ENCODE data around the gene CDH11. TPM values are rescaled to one million over a fixed set of nuclear protein-coding genes. Genes with fewer than 3 reads are reported as not detected.

CDH11 gene
- polyA plus RNA-seq, 12 donors = 37.0 to 157 (median 61.1) TPM; not detected in 1

DNA sequence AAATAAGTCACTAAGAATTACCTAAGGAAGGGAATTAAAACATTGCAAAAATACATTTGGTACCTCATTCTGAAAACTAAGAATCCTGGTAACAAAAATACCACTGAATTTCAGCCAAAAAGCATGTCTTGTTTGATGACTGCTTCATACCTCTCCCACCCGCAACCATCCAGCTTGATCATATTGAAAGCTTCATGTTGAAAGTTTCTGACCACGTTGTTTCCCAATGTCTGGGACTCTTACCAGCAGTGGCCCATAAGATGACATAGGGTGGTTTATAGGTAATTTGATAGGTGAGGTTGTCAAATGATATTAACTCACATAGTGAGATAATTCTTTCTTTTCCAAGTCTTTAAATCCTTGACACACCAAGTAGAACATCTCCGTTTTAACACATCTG lies 139.3 kb downstream of the CDH11 start:
- no peak for DNase-seq

DNA sequence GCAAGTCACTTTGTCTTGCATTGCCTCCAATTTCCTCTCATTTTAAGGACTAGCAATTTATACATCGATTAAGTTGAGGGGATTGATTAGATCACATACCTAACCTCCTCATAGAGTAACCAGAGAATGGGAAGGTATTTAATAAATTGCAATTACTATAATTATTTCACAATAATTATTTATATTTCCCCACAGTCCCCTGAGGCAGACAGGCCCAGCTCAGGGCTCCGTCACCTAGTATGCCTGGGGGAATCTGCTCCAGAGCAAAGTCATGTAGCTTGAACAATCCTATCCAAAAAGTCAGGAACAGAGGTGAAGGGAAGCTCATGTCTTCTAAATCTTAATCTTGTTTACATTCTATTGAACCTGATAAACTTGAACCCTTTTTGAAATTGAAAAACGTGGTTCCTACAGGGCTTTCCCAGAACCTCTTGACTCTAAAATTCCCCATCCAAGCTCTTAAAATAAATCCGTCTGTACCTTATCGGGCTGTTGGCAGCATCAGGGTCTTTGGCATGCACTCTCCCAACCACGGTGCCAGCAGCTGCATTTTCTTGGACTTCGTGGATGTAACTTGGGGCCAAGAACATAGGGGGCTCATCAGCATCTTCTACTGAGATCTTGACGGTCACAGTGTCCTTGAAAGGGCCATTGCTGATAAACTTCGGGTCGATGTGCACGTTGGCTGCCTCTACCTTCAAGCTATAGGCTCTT lies 140.1 kb downstream of the CDH11 start:
- no peak for DNase-seq

DNA sequence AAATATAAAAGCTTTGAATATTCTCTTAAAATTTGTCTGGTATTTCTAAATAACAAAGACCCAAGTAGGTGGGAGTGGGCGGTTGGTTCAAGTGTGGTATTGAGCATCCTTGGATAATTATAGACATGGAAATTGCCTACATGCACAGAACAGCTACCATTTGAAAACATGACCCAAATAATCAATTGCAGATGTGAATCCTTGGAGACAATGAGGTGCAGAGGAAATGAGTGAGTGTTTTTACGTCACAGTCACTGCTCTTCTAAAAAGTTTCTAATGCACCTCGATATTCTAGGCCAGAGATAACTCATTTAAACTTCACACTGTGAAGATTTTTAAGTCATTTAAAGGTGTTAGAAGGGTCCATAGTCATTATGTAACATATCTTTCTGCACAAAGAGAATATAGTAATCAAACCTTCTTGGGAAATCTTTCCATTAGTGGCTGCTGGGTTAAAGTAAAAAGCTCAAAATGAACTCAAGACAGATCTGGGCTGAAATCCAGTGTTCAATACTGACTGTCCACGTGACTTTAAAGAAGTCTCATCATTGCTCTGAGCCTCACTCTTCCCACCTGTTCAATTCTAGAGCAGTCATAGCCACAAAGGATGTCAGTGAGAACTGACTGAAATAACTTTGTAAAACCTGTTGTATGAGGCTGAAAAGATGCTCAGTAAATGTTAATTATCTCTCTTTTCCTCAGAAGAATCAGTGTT lies 144.5 kb downstream of the CDH11 start:
- DNase-seq = no peak

DNA sequence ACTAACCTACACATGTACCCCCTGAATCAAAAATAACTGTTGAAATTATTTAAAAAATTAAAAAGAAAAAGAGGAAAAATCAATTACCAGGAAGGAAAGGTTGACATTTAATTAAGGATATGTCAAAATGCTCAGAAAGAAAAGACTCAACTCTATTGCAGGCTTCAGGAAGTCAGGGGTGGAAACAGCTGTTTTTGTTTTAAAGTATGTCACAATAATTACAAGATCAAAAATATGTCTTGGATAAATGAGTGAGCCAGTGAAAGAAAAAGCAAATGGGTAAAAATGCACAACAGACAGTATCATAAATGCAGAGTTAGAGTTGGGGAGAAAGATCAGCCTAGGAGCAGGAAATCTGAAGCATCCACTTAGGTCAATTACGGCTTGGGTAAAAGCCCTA lies 146.0 kb downstream of the CDH11 start:
- no peak for DNase-seq

DNA sequence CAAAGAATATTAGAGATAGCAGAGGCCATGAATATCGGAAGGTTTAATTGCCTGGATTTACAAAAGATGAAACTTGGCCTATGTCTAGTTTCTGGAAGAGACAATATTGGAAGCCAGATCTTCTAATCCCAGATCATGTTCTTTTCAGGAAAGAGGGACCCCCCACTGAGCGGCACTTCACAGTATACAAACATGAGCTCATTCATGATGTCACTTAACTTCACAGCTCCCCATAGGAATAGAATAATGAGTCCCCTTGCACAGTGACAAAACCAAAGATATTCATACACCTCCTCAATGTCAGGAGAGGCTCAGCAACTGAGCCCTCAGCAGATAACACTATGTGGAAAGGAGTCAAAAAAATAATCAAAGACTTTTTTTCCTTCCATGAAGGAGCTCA lies 147.5 kb downstream of the CDH11 start:
- DNase-seq = no peak

DNA sequence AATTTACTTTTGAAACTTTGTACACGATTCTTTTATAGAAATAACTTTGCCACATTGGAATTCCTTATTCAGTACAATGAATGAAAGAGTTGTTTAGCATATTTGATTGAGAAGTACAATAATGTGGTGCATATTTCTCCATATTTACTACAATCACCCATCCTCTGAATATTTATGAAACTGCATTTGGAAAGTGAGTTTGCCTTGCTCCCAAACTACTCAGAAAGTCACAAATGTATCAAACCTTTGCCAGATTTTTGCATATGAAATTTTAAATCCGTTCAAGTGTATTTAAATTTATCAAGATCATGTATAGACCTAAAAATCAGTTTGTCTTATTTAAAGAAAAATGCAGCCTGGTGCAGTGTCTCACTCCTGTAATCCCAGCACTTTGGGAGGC lies 148.7 kb downstream of the CDH11 start:
- no peak for DNase-seq

DNA sequence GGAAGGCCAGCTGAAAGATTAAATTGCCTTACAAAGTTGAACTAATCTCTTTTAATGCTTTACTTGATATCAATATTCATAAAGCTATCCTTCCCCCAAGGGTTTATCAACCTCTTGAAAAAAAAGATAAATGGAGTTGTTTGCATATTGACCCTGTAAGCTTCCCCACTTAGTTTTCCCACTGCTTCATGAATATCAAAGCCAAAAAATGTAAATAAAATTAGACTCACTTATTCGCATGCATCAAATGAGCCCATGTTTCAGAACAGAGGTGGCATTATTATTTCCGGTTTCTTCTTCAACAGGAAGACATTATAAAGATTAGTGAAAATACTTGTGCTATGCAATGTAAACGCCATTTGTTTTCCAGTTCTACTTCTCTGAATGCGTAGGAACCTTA lies 150.7 kb downstream of the CDH11 start:
- DNase-seq = no peak

DNA sequence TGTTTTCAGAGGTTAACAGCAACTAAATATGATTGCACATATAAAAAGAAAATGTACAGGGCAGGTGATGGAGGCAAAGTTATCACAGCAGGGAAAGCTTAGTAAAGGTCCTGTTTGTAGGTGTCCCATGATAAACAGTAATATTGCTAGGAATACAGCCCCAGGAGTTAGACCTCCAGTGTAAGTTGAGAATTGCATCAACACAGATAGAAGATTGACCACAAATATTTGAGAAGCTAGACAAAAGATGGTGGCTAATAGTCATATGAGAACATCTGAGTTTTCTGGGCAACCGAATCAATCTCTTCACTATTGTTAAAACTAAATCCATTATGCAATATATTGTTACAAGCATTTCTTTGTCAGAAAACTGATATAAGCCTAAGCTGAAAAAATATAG lies 152.6 kb downstream of the CDH11 start:
- DNase-seq = no peak

DNA sequence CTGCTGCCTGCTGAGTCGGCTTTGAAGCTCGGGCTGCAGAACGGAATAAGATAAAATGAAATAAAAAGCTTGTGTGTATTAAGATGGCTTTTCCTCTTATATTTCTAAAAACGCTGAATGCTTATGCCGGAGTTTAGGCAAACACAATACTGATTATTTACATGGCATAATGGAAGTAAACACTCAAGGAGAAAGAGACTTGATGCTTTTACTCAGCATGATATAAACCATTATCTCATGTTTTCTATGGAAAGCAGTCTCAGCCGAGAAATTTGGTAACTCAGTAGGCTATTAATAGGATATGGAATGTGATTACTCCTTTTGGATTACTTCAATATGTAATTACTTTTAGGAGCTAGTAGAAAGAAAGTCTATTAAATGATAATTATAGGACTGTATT lies 153.3 kb downstream of the CDH11 start:
- DNase-seq = no peak

DNA sequence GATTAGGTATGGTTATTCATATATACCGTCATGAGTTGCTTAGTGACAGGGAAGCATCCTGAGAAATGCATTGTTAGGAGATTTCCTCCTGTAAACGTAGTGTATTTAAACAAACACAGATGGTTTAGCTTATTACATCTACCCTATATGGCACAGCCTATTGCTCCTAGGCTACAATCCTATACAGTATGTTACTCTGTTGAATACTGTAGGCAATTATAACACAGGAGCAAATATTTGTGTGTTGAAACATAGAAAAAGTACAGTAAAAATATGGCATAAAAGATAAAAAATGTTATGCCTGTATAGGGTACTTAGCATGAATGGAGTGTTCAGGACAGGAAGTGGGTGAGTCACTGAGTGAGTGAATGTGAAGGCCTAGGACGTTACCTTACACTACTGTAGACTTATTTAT lies 157.7 kb downstream of the CDH11 start:
- DNase-seq = no peak

DNA sequence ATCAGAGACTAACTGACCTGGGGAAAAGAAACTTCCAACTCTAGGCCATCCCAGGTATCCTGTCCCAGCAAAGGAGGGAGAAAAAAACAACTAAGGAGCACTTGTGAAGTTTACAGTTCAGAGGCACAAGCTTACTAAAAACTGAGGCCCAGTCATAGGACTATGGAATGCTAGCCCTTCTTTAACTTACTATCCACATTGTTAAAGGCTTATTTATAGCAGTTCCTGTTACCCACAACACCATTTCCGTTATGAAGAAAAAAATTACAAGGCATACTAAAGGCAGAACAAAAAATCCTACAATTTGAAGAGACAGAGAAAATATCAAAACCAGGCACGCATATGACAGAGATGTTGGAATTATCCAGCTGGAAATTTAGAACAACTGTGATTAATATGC lies 159.1 kb downstream of the CDH11 start:
- no peak for DNase-seq

DNA sequence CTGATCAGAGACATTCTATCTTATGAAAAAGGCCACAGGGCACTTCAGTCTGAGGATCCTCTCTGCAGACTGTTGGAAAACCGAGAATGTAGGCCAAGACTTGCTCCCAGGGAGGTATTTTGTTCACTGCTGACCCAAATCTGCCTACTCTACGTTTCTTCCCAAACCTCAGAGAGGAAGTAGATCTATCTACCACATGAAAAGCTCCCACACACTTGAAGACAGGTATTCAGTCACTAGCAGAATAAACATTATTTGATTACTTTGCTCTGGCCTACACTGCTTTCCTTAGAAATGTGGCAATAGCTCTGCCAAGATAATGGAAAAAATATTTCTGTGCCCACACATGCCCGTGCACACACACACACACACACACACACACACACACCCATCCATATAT lies 164.6 kb downstream of the CDH11 start:
- DNase-seq = no peak

DNA sequence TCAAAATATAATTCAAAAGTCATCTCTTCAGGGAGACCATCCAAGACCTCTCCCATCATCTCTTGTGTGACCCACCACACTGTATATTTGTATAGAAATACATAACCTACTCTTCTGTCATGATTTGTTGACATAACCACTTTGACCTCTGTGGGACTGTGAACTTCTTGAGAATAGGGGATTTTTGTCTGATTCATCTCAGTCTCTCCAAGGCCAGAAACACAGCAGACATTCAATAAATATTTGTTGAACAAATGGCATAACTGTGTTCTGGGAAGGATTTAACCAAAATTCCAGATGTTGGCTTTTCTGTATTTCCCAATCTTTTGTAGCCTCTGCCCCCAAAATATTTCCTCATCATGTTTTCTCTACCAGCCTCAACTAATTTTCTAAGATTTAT lies 169.7 kb downstream of the CDH11 start:
- DNase-seq = no peak

DNA sequence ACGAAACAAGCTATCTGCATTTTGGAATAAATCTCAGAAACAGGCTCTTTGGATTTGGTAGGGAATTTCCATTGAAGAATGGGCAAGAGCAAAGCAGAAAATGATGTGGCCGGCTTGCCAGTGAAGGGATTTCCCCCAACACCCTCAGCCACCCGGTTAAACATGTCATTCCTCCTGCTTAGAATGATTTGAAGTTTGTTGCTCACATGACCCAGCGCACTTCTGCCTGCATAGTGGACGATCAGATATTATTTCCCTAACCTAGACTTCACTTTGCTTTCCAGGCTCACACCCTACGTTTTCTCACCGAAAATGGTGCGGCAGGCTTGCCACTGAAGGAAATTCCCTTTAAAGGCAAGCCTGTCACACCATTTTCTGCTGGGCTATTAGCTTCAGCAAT lies 170.7 kb downstream of the CDH11 start:
- no peak for DNase-seq

DNA sequence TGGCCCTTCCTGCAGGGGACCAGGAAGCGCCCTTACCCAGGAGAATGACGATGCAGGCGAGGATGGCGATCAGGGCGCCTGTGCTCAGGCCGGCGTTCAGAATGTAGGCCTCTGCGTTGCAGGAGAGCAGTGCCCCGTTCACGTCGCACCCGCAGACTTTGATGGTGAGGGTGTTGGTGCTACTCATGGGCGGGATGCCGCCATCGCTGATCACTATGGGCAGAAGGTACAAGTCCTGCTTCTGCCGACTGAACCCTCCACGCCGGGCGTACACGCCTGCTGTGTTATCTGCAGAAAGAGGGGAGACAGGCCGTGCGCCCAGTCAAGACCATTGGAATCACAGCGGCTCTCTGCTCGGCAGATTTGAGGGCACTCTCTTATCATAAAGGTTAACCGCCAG lies 171.1 kb downstream of the CDH11 start:
- DNase-seq = no peak

DNA sequence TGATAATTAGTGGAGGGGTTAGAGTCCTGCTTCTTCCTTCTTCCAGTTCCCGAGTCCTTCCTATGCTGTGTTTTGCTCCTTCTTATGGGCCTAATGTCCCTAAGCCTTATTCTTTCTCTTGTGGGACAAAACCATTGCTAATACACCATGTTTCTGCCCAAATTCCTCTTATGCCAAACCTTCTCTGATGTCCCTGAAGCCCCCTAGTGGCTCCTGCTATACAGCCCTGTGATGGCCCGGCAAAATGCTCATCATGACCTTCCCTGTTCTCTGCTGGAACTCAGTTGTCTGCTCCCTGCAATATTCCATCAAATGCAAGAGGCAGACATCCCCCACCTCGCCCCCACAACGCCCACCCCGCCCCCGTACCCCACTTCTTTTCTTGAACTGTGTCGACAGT lies 171.6 kb downstream of the CDH11 start:
- no peak for DNase-seq

DNA sequence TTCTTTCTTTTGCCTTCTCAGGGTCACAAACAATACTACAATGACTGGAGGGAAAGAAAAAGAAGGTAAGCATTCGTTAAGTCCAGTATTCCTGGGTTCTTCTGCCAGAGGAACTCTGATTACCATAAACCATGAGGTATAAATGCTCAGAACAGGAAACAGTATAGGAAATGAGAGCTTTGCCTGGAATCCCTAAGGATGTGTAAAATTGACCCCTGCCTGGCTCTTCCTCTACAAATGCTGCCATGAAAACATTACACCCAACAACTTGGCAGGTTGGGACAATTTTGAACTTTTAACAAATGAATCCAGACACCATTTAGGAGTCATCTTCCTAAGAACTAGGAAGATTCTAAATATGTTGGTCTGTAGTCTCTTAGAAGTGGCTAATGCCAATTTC lies 173.8 kb downstream of the CDH11 start:
- DNase-seq = no peak

DNA sequence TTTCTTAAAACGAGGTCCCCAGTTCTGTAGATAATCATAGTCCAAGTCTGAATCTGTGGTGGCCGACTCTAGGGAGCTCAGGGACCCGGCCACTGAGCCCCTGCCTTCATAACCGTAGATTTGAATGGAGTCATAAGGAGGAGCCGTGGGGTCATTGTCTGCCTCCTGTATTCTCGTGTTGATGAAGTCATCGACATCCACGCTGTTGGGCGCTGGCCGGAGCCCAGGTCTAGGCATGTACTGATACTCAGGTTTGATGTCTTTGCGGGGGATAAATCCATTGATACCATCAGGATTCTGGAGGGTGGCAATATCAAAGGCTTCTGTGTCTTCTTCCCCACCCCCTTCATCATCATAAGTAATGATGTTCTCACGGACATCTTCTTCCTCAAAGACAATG lies 174.2 kb downstream of the CDH11 start:
- no peak for DNase-seq

DNA sequence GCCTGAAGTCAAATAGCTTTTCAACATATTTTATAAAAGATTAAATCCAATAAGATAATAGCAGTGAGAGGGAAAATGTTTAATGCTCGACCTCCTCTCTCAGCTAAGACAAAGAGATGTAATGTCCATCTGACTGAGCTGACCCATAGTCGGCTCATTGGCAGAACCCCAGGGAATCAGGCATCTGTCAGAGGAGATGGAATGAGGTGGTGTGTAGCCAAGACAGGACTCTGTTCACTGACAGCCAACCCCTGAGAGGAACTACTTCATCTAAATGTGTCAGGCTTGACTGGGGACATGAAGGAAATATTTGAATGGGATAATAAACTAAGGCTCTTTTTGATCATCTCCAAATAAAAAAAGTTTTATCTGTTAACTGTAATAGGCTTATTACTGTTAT lies 188.0 kb downstream of the CDH11 start:
- no peak for DNase-seq

DNA sequence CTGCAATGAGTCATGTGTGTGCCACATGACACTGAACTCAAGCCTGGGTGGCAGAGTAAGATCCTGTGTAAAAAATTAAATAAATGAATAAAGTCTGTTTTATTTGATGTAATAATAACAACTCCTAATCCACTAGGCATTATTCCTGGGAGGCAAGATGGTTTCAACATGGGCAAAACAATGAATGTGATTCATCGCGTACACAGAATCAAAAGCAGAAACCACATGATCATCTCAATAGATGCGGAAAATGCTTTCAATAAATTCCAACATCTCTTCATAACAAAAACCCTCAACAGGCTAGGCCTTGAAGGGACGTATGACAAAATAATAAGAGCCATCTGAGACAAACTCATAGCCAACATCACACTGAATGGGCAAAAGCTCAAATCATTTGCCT lies 195.4 kb downstream of the CDH11 start:
- DNase-seq = no peak

DNA sequence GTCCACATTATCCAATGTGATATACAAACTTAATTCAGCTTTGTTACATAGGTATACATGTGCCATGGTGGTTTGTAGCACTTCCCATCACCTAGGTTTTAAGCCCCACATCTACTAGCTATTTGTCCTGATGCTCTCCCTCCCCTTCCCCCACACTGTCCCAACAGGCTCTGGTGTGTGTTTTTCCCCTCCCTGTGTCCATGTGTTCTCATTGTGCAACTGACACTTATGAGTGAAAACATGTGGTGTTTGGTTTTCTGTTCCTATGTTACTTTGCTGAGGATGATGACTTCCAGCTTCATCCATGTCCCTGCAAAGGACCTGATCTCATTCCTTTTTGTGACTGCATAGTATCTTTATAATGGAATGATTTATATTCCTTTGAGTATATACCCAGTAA lies 196.7 kb downstream of the CDH11 start:
- DNase-seq = no peak

DNA sequence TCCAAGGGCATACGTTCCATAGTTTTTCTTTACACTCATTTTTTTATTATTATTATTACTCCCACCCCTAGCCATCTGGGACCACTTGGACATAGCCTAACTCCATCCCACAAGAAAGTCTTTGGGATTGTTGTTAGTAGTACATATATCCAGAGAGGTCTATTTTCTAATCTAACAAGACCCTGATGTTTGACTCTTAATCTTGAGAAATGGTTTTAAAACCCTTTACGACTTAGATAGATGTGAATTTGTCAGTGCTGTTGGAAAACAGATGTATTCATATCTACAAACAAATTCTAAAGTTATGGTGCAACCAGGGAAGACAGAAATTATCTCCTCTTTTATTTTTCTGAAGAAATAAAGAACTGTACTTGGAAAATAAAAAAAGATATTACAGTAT lies 197.8 kb downstream of the CDH11 start:
- no peak for DNase-seq

DNA sequence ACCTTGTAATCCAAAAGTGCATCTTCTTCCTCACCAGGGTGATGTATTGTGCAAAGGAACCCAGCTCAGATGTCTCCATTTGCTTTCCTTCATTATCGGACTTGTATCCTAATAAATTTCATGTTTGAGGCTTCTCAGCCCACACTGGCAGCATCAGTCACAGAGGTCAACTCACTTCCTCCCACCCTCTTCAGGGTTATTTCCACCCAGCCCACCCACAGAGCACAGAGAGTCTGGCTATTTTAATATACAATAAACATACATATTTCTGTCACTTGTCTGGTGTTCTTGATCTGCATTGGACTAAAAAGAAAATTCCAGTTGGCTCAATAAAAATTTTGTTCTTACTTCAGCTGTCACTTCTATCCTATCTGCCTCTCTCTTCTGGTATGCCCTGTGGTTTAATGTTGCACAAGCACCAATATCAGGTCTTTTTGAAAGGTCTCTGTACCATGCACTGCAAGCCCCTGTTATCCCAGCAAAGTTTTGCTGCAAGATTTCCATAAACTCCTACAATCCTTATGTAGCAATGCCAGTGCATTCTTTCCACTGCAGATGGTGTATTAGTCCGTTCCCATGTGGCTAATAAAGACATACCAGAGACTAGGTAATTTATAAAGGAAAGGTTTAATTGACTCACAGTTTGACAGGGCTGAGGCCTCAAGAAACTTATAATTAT lies 201.8 kb downstream of the CDH11 start:
- no peak for DNase-seq

Measured in muscle of arm (tissue), 12 donors.